D721Med (cell line): ENCODE measurements around the gene PLAU.

Experiments used
- DNase-seq: peaks from one replicate; pipeline ENCODE4 v3.0.0; 2011; ENCODE audit warnings: low spot score; ENCODE audit not compliant: insufficient read length
- FAIRE-seq: peaks from 2 replicates; lab custom pipeline; 2011; peaks lifted over from hg19 to GRCh38; lab: Jason Lieb, UNC
- CTCF ChIP-seq: IDR thresholded peaks from 2 replicates; pipeline ENCODE4 v1.5.1; 2012; ENCODE audit warnings: mild to moderate bottlenecking, control low read depth; ENCODE audit not compliant: insufficient read depth; ENCODE audit errors: missing control alignments

PLAU gene

GRCh38 chr10:73908853-73909539 lies 1.9 kb upstream of the PLAU start:
- no peak for FAIRE-seq
- TF ChIP-seq CTCF, result no peak

DNA sequence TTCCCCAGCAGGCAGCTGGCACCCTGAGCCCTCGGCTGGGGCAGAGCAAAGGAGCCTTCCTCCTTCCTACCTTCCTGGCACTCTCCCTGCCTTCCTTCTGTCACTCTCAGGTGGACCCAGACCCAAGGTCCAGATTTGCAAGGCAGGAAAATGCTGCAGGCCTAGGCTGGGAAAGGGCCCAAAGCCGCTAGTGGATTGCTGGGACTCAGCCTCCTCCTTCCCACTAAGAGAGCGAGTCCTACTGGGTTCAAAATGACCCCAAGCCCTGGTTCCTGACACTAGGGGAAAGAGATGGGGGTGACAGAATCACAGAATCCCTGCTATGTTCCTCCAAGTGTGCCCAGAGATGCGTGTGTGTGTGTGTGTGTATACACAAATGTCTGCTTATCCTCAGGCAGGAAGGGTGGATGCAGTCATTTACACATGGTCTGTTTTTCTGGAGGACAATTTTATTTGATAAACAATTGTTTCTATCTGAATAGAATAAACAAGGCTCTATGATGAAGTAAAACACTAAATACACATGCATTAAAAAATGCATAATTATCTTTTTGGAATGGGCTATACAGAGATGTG lies 1.3 kb upstream of the PLAU start:
- no peak for TF ChIP-seq CTCF
- DNase-seq, result no peak
- FAIRE-seq, result no peak

More at GRCh38 chr10:73908853-73909539, 1.9 kb upstream of the PLAU start:
- DNase-seq, result no peak

- TF ChIP-seq CTCF, result no peak
- DNase-seq (no peak), FAIRE-seq (no peak)
Observed at GRCh38 chr10:73910401-73910763, 550 bp upstream of the PLAU start.

DNA sequence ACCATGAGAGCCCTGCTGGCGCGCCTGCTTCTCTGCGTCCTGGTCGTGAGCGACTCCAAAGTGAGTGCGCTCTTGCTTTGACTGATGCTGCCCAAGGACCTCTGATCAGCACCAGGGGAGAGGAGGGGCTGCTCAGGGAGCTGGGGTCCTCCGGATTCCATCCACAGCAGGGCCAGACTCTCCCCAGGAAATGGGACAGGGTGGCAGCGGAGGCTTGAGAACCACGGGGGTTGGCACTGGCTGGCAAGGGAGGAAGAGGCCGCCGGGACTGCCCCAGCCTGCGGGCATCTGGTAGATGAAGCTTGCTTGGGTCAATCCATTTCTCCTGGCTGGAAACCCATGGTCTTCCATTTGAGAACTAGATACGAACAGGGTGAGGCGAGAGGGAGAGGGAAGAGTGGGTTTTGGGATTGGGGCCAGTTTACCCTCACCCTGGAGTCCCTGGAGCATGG lies 647 bp downstream of the PLAU start:
- TF ChIP-seq CTCF, result no peak
- FAIRE-seq, result no peak
- DNase-seq, result no peak

- no peak for TF ChIP-seq CTCF
- no peak for DNase-seq
- no peak for FAIRE-seq
Observed at GRCh38 chr10:73914036-73914435, 3.1 kb downstream of the PLAU start.

DNA sequence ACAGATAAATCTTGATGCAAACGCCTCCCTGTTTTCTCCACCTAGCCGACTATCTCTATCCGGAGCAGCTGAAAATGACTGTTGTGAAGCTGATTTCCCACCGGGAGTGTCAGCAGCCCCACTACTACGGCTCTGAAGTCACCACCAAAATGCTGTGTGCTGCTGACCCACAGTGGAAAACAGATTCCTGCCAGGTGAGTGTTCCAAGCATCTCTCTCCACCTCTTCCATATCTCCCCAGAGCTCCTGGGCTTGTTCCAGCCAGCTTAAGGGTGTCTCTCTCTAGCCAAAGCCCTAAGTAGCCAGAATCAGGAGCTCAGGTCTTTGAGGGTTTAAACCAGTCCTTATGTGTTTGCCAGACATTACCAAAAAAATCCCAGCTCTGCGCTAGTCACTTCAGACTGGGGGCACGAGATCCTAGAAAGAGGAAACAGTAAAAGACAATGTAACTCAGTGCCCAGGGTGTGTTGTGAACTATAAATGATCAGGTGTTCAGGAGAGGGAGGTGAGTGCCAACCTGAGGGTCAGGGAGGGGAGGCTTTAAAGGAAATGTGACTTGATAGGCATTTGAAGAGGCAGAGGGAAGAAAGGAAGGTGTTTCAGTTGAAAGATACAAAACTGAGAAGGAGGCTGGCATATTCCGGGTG lies 4.4 kb downstream of the PLAU start:
- no peak for TF ChIP-seq CTCF
- DNase-seq, result no peak
- FAIRE-seq, result no peak

DNA sequence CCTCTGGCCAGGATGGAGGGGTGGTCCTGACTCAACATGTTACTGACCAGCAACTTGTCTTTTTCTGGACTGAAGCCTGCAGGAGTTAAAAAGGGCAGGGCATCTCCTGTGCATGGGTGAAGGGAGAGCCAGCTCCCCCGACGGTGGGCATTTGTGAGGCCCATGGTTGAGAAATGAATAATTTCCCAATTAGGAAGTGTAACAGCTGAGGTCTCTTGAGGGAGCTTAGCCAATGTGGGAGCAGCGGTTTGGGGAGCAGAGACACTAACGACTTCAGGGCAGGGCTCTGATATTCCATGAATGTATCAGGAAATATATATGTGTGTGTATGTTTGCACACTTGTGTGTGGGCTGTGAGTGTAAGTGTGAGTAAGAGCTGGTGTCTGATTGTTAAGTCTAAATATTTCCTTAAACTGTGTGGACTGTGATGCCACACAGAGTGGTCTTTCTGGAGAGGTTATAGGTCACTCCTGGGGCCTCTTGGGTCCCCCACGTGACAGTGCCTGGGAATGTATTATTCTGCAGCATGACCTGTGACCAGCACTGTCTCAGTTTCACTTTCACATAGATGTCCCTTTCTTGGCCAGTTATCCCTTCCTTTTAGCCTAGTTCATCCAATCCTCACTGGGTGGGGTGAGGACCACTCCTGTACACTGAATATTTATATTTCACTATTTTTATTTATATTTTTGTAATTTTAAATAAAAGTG lies 6.0 kb downstream of the PLAU start:
- DNase-seq (no peak), FAIRE-seq (no peak)

More for the DNA sequence above, 6.0 kb downstream of the PLAU start:
- no peak for TF ChIP-seq CTCF
